Hypothalamus (tissue), 51 donors: ENCODE measurements around the gene PIP4P1.
"Not testable (repeated sequence)": the region's sequence is repeated elsewhere in the genome, so short reads cannot be mapped to it uniquely, and the experiment has no call there.

Source experiments
- DNase-seq, 51 donors: peaks; one replicate each; lab custom pipeline; 2025; lab: John Stamatoyannopoulos, UW

The PIP4P1 gene

GRCh38 chr14:20477211-20477876 lies 16.1 kb upstream of the PIP4P1 start:
- peak in 19 of 51 donors; percentile 1 to 37 (median 13) for DNase-seq

- DNase-seq: no peak
Measured at GRCh38 chr14:20476776-20477175, 15.5 kb upstream of the PIP4P1 start.

GRCh38 chr14:20472536-20473169 lies 11.4 kb upstream of the PIP4P1 start:
- DNase-seq: no peak

- no peak for DNase-seq
Measured at GRCh38 chr14:20470603-20470901, 9.3 kb upstream of the PIP4P1 start.

GRCh38 chr14:20469890-20470602 lies 8.8 kb upstream of the PIP4P1 start:
- DNase-seq: peak in 19 of 51 donors; percentile 5 to 74 (median 30)

GRCh38 chr14:20469242-20469889 lies 8.1 kb upstream of the PIP4P1 start, which contains the start of gene PNP:
Gene PNP (plus strand): TSS chr14:20469406. CDS start chr14:20469525, 119 bp downstream.
- DNase-seq: peak; percentile 30 to 92 (median 78)

- peak in 5 of 51 donors; percentile 15 to 41 (median 27) for DNase-seq
Measured at GRCh38 chr14:20468764-20469241, 7.6 kb upstream of the PIP4P1 start.

GRCh38 chr14:20460458-20461224 lies 593 bp downstream of the PIP4P1 start:
- peak in 3 of 51 donors; percentile 40 to 42 (median 41) for DNase-seq

- no peak for DNase-seq
Measured at GRCh38 chr14:20458031-20458789, 3.0 kb downstream of the PIP4P1 start.

GRCh38 chr14:20456971-20457370 lies 4.3 kb downstream of the PIP4P1 start:
- peak in 1 of 51 donors; percentile 1 for DNase-seq

GRCh38 chr14:20455355-20456300 lies 5.6 kb downstream of the PIP4P1 start:
- peak in 10 of 51 donors; percentile 45 to 74 (median 63) for DNase-seq

GRCh38 chr14:20454516-20455354 lies 6.5 kb downstream of the PIP4P1 start, which contains the start of the genes APEX1 and OSGEP:
Gene APEX1 (plus strand): TSS chr14:20455226. CDS start chr14:20455646, 420 bp downstream.
Gene OSGEP (minus strand): TSS chr14:20454812. CDS start chr14:20454683, 129 bp downstream.
- peak; percentile 83 to 99 (median 97) for DNase-seq

GRCh38 chr14:20452831-20453230 lies 8.4 kb downstream of the PIP4P1 start:
- not testable (repeated sequence) for DNase-seq

- DNase-seq: no peak
Measured at GRCh38 chr14:20446889-20447288, 14.3 kb downstream of the PIP4P1 start.

GRCh38 chr14:20443650-20444049 lies 17.6 kb downstream of the PIP4P1 start:
- DNase-seq: not testable (repeated sequence)

- no peak for DNase-seq
Measured at GRCh38 chr14:20441461-20441860, 19.8 kb downstream of the PIP4P1 start.

GRCh38 chr14:20440882-20441281 lies 20.4 kb downstream of the PIP4P1 start:
- DNase-seq: no peak
